ENCODE measurements around the gene TNFAIP6.

TNFAIP6 gene

GRCh38 chr2:151347906-151348305 lies 9.5 kb upstream of the TNFAIP6 start:
- Histone ChIP-seq H3K18ac (ENCODE audit: low read length) (no peak overlapping the region), H3K4me2 (ENCODE audit: insufficient read depth, low read length, poor library complexity, severe bottlenecking) (no peak overlapping the region), H3K79me1 (ENCODE audit: low read depth, low read length) (no peaks in the 10 kb centered on the region), H3K9ac (ENCODE audit: low read depth, low read length, poor library complexity) (no peak overlapping the region), H2AFZ (ENCODE audit: low read length) (peak overlapping the region; percentile 45), H3K4me1 (ENCODE audit: control insufficient read depth in 2 of 2, insufficient read depth in 1 of 2, low read depth in 1 of 2, low read length in 2 of 2) (peaks cover 0 to 4% of the 10 kb centered on the region in 2 donors), H3K4ac (ENCODE audit: low read length) (no peak overlapping the region), H3K23ac (ENCODE audit: low read depth, low read length, poor library complexity) (no peak overlapping the region), H3K27ac (replicated peaks; ENCODE audit: low read length) (no peak overlapping the region), H2BK5ac (ENCODE audit: low read length) (no peak overlapping the region), H4K91ac (ENCODE audit: low read depth, low read length, poor library complexity) (no peak overlapping the region), H3K36me3 (replicated peaks in 1 of 2; ENCODE audit: control insufficient read depth in 2 of 2, insufficient read depth in 2 of 2, low read length in 2 of 2) (no peaks in the 10 kb centered on the region), H3K4me3 (ENCODE audit: low read length in 2 of 2) (no peak overlapping the region), H2AK5ac (ENCODE audit: low read depth, low read length) (no peak overlapping the region), H3K14ac (ENCODE audit: low read length) (no peak overlapping the region), H2BK12ac (ENCODE audit: low read length) (no peak overlapping the region), H2BK120ac (ENCODE audit: low read depth, low read length) (no peak overlapping the region), H3K27me3 (ENCODE audit: control insufficient read depth in 3 of 3, insufficient read depth in 3 of 3, low read depth in 1 of 3, low read length in 3 of 3) (no peaks in the 10 kb centered on the region), H4K8ac (ENCODE audit: low read depth, low read length) (no peak overlapping the region), H2BK15ac (ENCODE audit: low read length) (no peak overlapping the region), H3K9me3 (replicated peaks in 1 of 2; ENCODE audit: control insufficient read depth in 2 of 2, insufficient read depth in 1 of 2, low read depth in 1 of 2, low read length in 2 of 2) (no peaks in the 10 kb centered on the region)
- WGBS, 2 donors (ENCODE audit: extremely low coverage in 2 of 2, insufficient read length in 2 of 2, insufficient replicate concordance in 1 of 2): no CpG with 5 or more reads among the region's 5 CpGs
- no peak for DNase-seq (ENCODE audit: low spot score)

GRCh38 chr2:151350579-151351195 lies 6.7 kb upstream of the TNFAIP6 start:
- no peaks in the 10 kb centered on the region for H3K79me1 ChIP-seq (ENCODE audit: low read depth, low read length)
- DNase-seq (ENCODE audit: low spot score): no peak
- H3K23ac ChIP-seq (ENCODE audit: low read depth, low read length, poor library complexity): no peak overlapping the region
- no peak overlapping the region for H3K14ac ChIP-seq (ENCODE audit: low read length)
- H2BK5ac ChIP-seq (ENCODE audit: low read length): no peak overlapping the region
- no peaks in the 10 kb centered on the region for H3K27me3 ChIP-seq (ENCODE audit: control insufficient read depth in 3 of 3, insufficient read depth in 3 of 3, low read depth in 1 of 3, low read length in 3 of 3)
- no peak overlapping the region for H3K4me3 ChIP-seq (ENCODE audit: low read length in 2 of 2)
- no peak overlapping the region for H2BK12ac ChIP-seq (ENCODE audit: low read length)
- H3K4me1 ChIP-seq (ENCODE audit: control insufficient read depth in 2 of 2, insufficient read depth in 1 of 2, low read depth in 1 of 2, low read length in 2 of 2): peaks cover 0 to 4% of the 10 kb centered on the region in 2 donors
- no CpG with 5 or more reads among the region's 4 CpGs for WGBS, 2 donors (ENCODE audit: extremely low coverage in 2 of 2, insufficient read length in 2 of 2, insufficient replicate concordance in 1 of 2)
- H3K4ac ChIP-seq (ENCODE audit: low read length): no peak overlapping the region
- no peak overlapping the region for H3K18ac ChIP-seq (ENCODE audit: low read length)
- no peaks in the 10 kb centered on the region for H3K36me3 ChIP-seq (replicated peaks in 1 of 2; ENCODE audit: control insufficient read depth in 2 of 2, insufficient read depth in 2 of 2, low read length in 2 of 2)
- no peak overlapping the region for H2BK120ac ChIP-seq (ENCODE audit: low read depth, low read length)
- H2AK5ac ChIP-seq (ENCODE audit: low read depth, low read length): no peak overlapping the region
- H4K8ac ChIP-seq (ENCODE audit: low read depth, low read length): no peak overlapping the region
- no peaks in the 10 kb centered on the region for H3K9me3 ChIP-seq (replicated peaks in 1 of 2; ENCODE audit: control insufficient read depth in 2 of 2, insufficient read depth in 1 of 2, low read depth in 1 of 2, low read length in 2 of 2)
- H3K9ac ChIP-seq (ENCODE audit: low read depth, low read length, poor library complexity): no peak overlapping the region
- no peak overlapping the region for H4K91ac ChIP-seq (ENCODE audit: low read depth, low read length, poor library complexity)
- H2BK15ac ChIP-seq (ENCODE audit: low read length): no peak overlapping the region
- H2AFZ ChIP-seq (ENCODE audit: low read length): no peak overlapping the region
- H3K4me2 ChIP-seq (ENCODE audit: insufficient read depth, low read length, poor library complexity, severe bottlenecking): no peak overlapping the region
- H3K27ac ChIP-seq (replicated peaks; ENCODE audit: low read length): no peak overlapping the region

- Histone ChIP-seq H3K4me3 (ENCODE audit: low read length in 2 of 2) (no peak overlapping the region), H2BK12ac (ENCODE audit: low read length) (no peak overlapping the region), H3K18ac (ENCODE audit: low read length) (no peak overlapping the region), H3K4ac (ENCODE audit: low read length) (no peak overlapping the region), H3K9me3 (replicated peaks in 1 of 2; ENCODE audit: control insufficient read depth in 2 of 2, insufficient read depth in 1 of 2, low read depth in 1 of 2, low read length in 2 of 2) (no peaks in the 10 kb centered on the region), H4K8ac (ENCODE audit: low read depth, low read length) (no peak overlapping the region), H2AK5ac (ENCODE audit: low read depth, low read length) (no peak overlapping the region), H2BK15ac (ENCODE audit: low read length) (no peak overlapping the region), H3K4me2 (ENCODE audit: insufficient read depth, low read length, poor library complexity, severe bottlenecking) (no peak overlapping the region), H2AFZ (ENCODE audit: low read length) (no peak overlapping the region), H3K27ac (replicated peaks; ENCODE audit: low read length) (no peak overlapping the region), H3K4me1 (ENCODE audit: control insufficient read depth in 2 of 2, insufficient read depth in 1 of 2, low read depth in 1 of 2, low read length in 2 of 2) (no peaks in the 10 kb centered on the region), H3K36me3 (replicated peaks in 1 of 2; ENCODE audit: control insufficient read depth in 2 of 2, insufficient read depth in 2 of 2, low read length in 2 of 2) (no peaks in the 10 kb centered on the region), H3K79me1 (ENCODE audit: low read depth, low read length) (no peaks in the 10 kb centered on the region), H3K9ac (ENCODE audit: low read depth, low read length, poor library complexity) (no peak overlapping the region), H2BK5ac (ENCODE audit: low read length) (no peak overlapping the region), H3K14ac (ENCODE audit: low read length) (no peak overlapping the region), H4K91ac (ENCODE audit: low read depth, low read length, poor library complexity) (no peak overlapping the region), H3K23ac (ENCODE audit: low read depth, low read length, poor library complexity) (no peak overlapping the region), H2BK120ac (ENCODE audit: low read depth, low read length) (no peak overlapping the region), H3K27me3 (ENCODE audit: control insufficient read depth in 3 of 3, insufficient read depth in 3 of 3, low read depth in 1 of 3, low read length in 3 of 3) (no peaks in the 10 kb centered on the region)
- WGBS, 2 donors (ENCODE audit: extremely low coverage in 2 of 2, insufficient read length in 2 of 2, insufficient replicate concordance in 1 of 2): no CpG with 5 or more reads among the region's 2 CpGs
- DNase-seq (ENCODE audit: low spot score): no peak
Measured at GRCh38 chr2:151353995-151354394, 3.4 kb upstream of the TNFAIP6 start.

- no peak overlapping the region for H2BK120ac ChIP-seq (ENCODE audit: low read depth, low read length)
- no peaks in the 10 kb centered on the region for H3K36me3 ChIP-seq (replicated peaks in 1 of 2; ENCODE audit: control insufficient read depth in 2 of 2, insufficient read depth in 2 of 2, low read length in 2 of 2)
- no peak overlapping the region for H4K91ac ChIP-seq (ENCODE audit: low read depth, low read length, poor library complexity)
- H2BK15ac ChIP-seq (ENCODE audit: low read length): no peak overlapping the region
- H3K4me2 ChIP-seq (ENCODE audit: insufficient read depth, low read length, poor library complexity, severe bottlenecking): no peak overlapping the region
- H3K27me3 ChIP-seq (ENCODE audit: control insufficient read depth in 3 of 3, insufficient read depth in 3 of 3, low read depth in 1 of 3, low read length in 3 of 3): no peaks in the 10 kb centered on the region
- no peak overlapping the region for H2AK5ac ChIP-seq (ENCODE audit: low read depth, low read length)
- DNase-seq (ENCODE audit: low spot score): no peak
- H3K18ac ChIP-seq (ENCODE audit: low read length): no peak overlapping the region
- no peaks in the 10 kb centered on the region for H3K9me3 ChIP-seq (replicated peaks in 1 of 2; ENCODE audit: control insufficient read depth in 2 of 2, insufficient read depth in 1 of 2, low read depth in 1 of 2, low read length in 2 of 2)
- no peak overlapping the region for H3K9ac ChIP-seq (ENCODE audit: low read depth, low read length, poor library complexity)
- H3K4me1 ChIP-seq (ENCODE audit: control insufficient read depth in 2 of 2, insufficient read depth in 1 of 2, low read depth in 1 of 2, low read length in 2 of 2): no peaks in the 10 kb centered on the region
- H3K4ac ChIP-seq (ENCODE audit: low read length): no peak overlapping the region
- H3K79me1 ChIP-seq (ENCODE audit: low read depth, low read length): no peaks in the 10 kb centered on the region
- no peak overlapping the region for H3K14ac ChIP-seq (ENCODE audit: low read length)
- no peak overlapping the region for H2BK5ac ChIP-seq (ENCODE audit: low read length)
- H4K8ac ChIP-seq (ENCODE audit: low read depth, low read length): no peak overlapping the region
- no peak overlapping the region for H3K4me3 ChIP-seq (ENCODE audit: low read length in 2 of 2)
- H3K23ac ChIP-seq (ENCODE audit: low read depth, low read length, poor library complexity): no peak overlapping the region
- no peak overlapping the region for H3K27ac ChIP-seq (replicated peaks; ENCODE audit: low read length)
- no CpG with 5 or more reads among the region's 8 CpGs for WGBS, 2 donors (ENCODE audit: extremely low coverage in 2 of 2, insufficient read length in 2 of 2, insufficient replicate concordance in 1 of 2)
- no peak overlapping the region for H2BK12ac ChIP-seq (ENCODE audit: low read length)
- no peak overlapping the region for H2AFZ ChIP-seq (ENCODE audit: low read length)
Measured at GRCh38 chr2:151354807-151355206, 2.6 kb upstream of the TNFAIP6 start.
